SU-DHL-6 (cell line): Measurements from ENCODE around the gene POLR1D.

Experiments used
- EZH2phosphoT487 ChIP-seq: fragments of 200-600 bp; sonication (generic), shearing (Covaris generic); conservative IDR thresholded peaks from 2 replicates; pipeline ENCODE4 v1.6.1; 2018; ENCODE audit warnings: mild to moderate bottlenecking, antibody characterized with exemption, low read length, moderate library complexity, mixed read lengths
- TF ChIP-seq, protein P1 (sequence below): fragments of 200-600 bp; sonication (generic); IDR thresholded peaks from one replicate; pipeline ENCODE4 v1.5.1; 2017; ENCODE audit warnings: antibody characterized with exemption, mild to moderate bottlenecking, low read length, moderate library complexity; ENCODE audit not compliant: insufficient read depth, poor library complexity, severe bottlenecking

DNA sequence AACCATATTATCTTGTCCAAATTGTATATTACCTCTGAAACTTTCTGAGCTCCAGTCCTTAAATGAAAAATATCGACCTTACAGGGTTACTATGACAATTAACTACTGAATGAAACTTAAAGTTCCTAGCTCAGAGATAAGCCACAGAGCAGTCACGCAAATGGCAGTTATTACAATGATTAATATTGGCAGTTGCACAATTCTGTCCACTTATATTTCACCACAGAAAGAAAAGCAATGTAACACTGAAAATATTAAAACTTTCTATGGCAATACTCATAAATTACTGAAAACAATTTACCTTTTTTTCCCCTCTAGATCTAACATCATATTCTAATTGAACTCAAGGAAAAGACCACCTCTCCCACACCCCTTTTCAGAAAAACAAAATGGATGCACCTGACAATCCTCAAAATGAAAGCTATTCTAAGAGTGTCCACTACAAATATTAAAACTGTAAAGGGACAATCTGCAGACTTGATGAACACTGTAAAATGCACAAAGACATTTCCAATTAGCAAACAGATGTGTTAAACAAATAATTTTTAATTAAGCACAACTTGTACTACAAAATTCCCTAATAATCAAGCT, 16.0 kb upstream of the POLR1D start:
- TF ChIP-seq, protein P1, sequence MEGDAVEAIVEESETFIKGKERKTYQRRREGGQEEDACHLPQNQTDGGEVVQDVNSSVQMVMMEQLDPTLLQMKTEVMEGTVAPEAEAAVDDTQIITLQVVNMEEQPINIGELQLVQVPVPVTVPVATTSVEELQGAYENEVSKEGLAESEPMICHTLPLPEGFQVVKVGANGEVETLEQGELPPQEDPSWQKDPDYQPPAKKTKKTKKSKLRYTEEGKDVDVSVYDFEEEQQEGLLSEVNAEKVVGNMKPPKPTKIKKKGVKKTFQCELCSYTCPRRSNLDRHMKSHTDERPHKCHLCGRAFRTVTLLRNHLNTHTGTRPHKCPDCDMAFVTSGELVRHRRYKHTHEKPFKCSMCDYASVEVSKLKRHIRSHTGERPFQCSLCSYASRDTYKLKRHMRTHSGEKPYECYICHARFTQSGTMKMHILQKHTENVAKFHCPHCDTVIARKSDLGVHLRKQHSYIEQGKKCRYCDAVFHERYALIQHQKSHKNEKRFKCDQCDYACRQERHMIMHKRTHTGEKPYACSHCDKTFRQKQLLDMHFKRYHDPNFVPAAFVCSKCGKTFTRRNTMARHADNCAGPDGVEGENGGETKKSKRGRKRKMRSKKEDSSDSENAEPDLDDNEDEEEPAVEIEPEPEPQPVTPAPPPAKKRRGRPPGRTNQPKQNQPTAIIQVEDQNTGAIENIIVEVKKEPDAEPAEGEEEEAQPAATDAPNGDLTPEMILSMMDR: no peak
- TF ChIP-seq EZH2phosphoT487: no peak
